AG04449 (cell line): ENCODE data around the gene CLNK.

Experiments
- CTCF ChIA-PET: fragments of 350-600 bp; formaldehyde crosslinking; extraction: SDS; loops from one replicate; lab custom pipeline; 2021; ENCODE audit warnings: antibody characterized with exemption; lab: Yijun Ruan, JAX
- POLR2A ChIA-PET: fragments of 400-600, 350-600 bp; formaldehyde crosslinking; extraction: SDS; loops from one replicate; lab custom pipeline; 2020; ENCODE audit warnings: antibody characterized with exemption, inconsistent platforms; lab: Yijun Ruan, JAX
- DNase-seq: peaks from one replicate; pipeline ENCODE4 v3.0.0-alpha.2; 2010; ENCODE audit warnings: low read depth, low spot score
- H3K4me3 ChIP-seq: 2 replicates; pipeline ENCODE4 v1.5.1; 2011; ENCODE audit warnings: low read depth, mild to moderate bottlenecking, control low read depth, low read length
- TF ChIP-seq, protein P1 (sequence below): IDR thresholded peaks from one replicate; pipeline ENCODE4 v1.5.1; 2011; ENCODE audit warnings: mild to moderate bottlenecking, moderate library complexity, low read length, control low read depth, inconsistent platforms; ENCODE audit not compliant: insufficient read depth; ENCODE audit errors: missing control alignments

The CLNK gene

DNA sequence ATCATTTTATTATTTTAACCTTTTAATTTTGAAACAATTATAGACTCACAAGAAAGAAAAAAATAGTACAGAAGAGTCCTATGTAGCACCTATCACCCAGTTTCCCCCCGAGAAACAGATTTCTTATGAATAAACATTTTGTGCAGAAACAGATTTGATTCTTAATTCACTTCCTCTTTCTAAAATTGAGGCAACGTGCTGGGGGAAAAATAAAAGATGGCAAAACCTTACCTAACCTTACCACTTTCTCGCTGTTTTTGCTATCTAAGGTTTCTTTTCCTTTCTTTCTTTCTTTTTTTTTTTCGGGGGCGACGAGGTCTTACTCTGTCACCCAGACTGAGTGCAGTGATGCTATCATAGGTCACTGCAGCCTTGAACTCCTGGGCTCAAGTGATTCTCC, 4.3 kb upstream of the CLNK start:
- TF ChIP-seq, protein P1, sequence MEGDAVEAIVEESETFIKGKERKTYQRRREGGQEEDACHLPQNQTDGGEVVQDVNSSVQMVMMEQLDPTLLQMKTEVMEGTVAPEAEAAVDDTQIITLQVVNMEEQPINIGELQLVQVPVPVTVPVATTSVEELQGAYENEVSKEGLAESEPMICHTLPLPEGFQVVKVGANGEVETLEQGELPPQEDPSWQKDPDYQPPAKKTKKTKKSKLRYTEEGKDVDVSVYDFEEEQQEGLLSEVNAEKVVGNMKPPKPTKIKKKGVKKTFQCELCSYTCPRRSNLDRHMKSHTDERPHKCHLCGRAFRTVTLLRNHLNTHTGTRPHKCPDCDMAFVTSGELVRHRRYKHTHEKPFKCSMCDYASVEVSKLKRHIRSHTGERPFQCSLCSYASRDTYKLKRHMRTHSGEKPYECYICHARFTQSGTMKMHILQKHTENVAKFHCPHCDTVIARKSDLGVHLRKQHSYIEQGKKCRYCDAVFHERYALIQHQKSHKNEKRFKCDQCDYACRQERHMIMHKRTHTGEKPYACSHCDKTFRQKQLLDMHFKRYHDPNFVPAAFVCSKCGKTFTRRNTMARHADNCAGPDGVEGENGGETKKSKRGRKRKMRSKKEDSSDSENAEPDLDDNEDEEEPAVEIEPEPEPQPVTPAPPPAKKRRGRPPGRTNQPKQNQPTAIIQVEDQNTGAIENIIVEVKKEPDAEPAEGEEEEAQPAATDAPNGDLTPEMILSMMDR: no peak
- POLR2A ChIA-PET: no interaction called here
- H3K4me3 ChIP-seq: no peak overlapping the region
- CTCF ChIA-PET: no interaction called here
- DNase-seq: no peak

DNA sequence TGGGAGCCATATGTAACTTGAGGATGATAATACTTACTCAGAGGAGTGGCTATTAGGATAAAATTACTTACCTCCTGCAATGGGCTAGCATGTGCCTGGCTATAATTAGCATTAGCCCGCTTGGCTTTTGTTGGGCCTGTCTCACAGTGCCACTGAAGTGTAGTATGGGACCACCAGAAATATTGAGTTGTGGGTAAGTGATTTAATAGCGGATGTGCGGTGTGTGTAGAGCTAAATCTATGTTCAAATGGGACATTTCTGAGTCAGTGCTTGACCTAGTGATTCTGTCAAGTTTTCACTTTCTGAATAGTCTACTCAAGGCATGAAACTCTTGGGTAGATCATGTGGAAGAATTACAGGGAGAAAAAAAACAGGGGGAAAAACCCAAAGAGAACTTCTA, 3.5 kb upstream of the CLNK start:
- POLR2A ChIA-PET: no interaction called here
- H3K4me3 ChIP-seq: no peak overlapping the region
- no peak for DNase-seq
- TF ChIP-seq, protein P1: no peak
- CTCF ChIA-PET: no interaction called here

DNA sequence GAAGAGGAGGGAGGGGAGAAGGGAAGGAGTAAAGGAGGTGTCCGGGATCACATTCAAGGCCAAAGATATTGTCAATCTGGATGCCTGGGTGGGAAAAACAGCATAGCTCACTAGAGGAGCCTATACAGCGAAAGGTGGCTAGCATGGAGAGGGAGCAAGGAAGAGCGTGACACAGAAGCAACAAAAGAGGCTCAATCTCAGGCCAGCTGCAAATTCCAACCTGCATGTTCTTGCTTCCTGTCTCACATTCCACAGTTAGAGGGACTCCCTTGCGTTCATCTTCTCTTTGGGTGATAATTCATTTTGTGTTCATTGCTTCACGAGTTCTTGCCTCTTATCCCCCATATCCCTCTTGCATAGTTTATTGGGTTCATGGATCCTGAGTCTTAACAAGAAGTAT, 3.0 kb upstream of the CLNK start:
- TF ChIP-seq, protein P1: no peak
- POLR2A ChIA-PET: no interaction called here
- H3K4me3 ChIP-seq: no peak overlapping the region
- CTCF ChIA-PET: no interaction called here
- no peak for DNase-seq

DNA sequence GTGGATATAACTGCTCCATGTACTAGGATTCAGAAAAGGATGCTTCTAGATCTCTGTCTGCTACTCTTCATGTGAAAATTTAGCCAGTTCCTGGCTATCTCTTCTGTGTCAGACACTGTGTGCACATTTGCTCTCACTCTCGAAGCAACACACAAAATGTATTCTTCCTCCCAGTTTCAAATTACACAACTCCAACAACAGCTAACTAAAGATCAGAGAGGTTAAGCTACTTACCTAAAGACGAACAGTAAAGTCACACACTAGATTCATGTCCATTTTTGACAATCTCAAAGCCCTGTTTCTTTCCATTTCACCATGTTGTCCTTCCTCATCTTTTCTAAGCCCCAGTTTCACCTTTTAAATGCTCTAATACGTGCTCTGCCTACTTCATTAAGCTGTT, 2.2 kb downstream of the CLNK start:
- H3K4me3 ChIP-seq: no peak overlapping the region
- CTCF ChIA-PET: interaction anchor here (1.3 kb wide), 1 partner anchor 60 kb away, joined by 3 read pairs; no protein-coding TSS in a partner anchor
- POLR2A ChIA-PET: no interaction called here
- DNase-seq: no peak
- TF ChIP-seq, protein P1: no peak

DNA sequence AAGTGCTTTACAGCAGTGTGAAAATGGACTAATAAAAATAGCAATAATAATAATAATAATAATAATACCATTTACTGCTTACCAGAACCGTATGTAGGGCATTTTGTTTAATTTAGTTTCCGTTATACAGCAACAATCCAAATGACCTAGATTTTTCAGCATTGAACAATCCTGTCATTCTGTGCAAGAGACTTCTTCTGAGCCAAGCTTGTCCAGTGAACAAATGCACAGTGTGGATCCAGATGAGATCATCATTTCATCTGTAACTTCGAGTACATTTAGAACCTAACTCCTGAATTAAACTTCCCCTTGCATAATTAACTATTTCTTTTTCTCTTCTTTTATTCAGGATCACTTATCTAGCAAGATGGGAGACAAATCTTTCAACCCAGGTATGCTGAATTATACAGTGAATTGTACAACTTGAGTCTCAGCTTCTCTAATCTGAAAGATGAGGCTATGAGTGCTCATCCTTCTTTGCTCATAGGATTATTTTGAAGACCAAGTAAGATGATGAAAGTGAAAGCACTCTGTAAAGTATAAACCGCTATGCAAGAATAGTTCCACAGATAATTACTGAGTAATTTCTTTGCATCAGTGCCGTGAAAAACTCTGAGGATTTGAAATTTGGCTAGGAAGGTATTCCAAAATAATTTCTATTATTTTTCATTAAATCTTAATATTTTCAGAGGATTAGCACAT, 6.6 kb downstream of the CLNK start:
- TF ChIP-seq, protein P1: no peak
- no peak for DNase-seq
- ChIA-PET POLR2A (no interaction called here), CTCF (no interaction called here)
- no peak overlapping the region for H3K4me3 ChIP-seq

DNA sequence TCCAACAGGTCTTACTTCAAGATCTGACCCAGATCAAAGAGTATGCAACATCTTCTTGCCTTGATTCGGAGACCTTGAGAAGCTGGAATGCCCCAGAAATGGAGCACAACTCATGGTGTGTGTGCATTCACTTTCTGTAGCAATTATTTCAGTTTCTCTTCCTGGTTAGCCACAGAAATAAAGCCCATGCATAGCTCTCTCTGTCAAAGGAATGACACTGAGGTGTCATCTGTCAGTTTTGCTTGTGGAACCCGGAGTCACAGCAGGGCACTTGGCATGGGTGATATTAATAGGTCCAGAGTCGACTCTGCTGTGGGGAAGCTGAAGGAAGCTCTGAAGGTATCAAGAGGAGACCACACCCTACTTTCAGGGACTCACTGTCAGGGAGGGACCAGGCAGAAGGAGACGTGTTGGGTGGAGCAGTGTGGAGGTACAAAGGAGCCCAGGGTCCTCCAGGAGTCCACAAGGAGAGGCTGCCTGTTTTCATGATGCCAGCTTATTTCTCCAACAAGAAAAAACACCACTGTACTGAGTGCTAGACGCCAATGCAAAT, 10.7 kb downstream of the CLNK start:
- ChIA-PET CTCF (no interaction called here), POLR2A (no interaction called here)
- H3K4me3 ChIP-seq: no peak overlapping the region
- TF ChIP-seq, protein P1: no peak
- DNase-seq: no peak
